Body of pancreas (tissue), 4 donors: Measurements from ENCODE around the gene KRT10. TPM values are rescaled to one million over a fixed set of nuclear protein-coding genes. Genes with fewer than 3 reads are reported as not detected.

Experiments used
- ATAC-seq: fragments of 150-250 bp; one replicate; pipeline ENCODE4 v1.9.1; 2016
- DNase-seq, 4 donors: peaks; one replicate each; pipeline ENCODE4 v3.0.0-alpha.2; 2019
- H3K27ac ChIP-seq, 4 donors: fragments of 200-600 bp; sonication (generic); 1 replicate in 3 of 4; 2 replicates in 1 of 4; pipeline versions ENCODE4 v1.5.1 to v1.6.1; 2016 to 2019; ENCODE audit warnings: mild to moderate bottlenecking in 1 of 4, mixed read lengths in 1 of 4, moderate library complexity in 1 of 4
- H3K27me3 ChIP-seq, 2 donors: fragments of 200-600 bp; sonication (generic); one replicate each; pipeline ENCODE4 v1.6.0; 2016; ENCODE audit warnings: mild to moderate bottlenecking in 1 of 2
- H3K36me3 ChIP-seq, 2 donors: fragments of 200-600 bp; sonication (generic); replicated peaks in 1 of 2; 2 replicates each; pipeline ENCODE4 v1.5.1; 2016; ENCODE audit warnings: low read depth in 2 of 2; ENCODE audit not compliant: insufficient read depth in 1 of 2
- H3K4me1 ChIP-seq: fragments of 200-600 bp; sonication (generic); one replicate; pipeline ENCODE4 v1.6.0; 2016
- H3K4me3 ChIP-seq, 2 donors: fragments of 200-600 bp; sonication (generic); 1 replicate in 1 of 2; 2 replicates in 1 of 2; pipeline ENCODE4 v1.5.1; 2016 to 2019
- H3K9me3 ChIP-seq, 3 donors: fragments of 200-600 bp; sonication (generic); 1 replicate in 2 of 3; 2 replicates in 1 of 3; pipeline ENCODE4 v1.5.1; 2016
- POLR2A ChIP-seq, 3 donors: fragments of 450-650 bp; IDR thresholded peaks; one replicate each; pipeline ENCODE4 v1.6.1; 2016; ENCODE audit warnings: antibody characterized with exemption in 3 of 3, mild to moderate bottlenecking in 2 of 3
- WGBS, 2 donors: methylation state at CpG; one replicate each; pipeline ENCODE4 v1.1.5; 2017; 5-methylcytosine and 5-hydroxymethylcytosine counted together
- intact Hi-C: fragments of 100-400 bp; cut with DNase I; formaldehyde crosslinking; loops from one replicate; pipeline ENCODE4 v1.15.1; 2023
- total RNA-seq, 2 donors: library from RNA; depleted of rRNA; stranded (reverse); fragments of >200 nt; gene quantifications; one replicate each; pipeline ENCODE4 v1.1.0, GENCODE V29; 2016
- TF ChIP-seq, protein P1 (sequence below), 7 experiments: fragments of 450-650 bp in 4 of 7; fragments of 200-600 bp in 3 of 7; sonication (generic) in 3 of 7; IDR thresholded peaks; one replicate each; pipeline ENCODE4 v1.5.1; 2016 to 2019; ENCODE audit warnings: antibody characterized with exemption in 7 of 7

The KRT10 gene
- total RNA-seq = 1 to 10 TPM; 3.3 to 8.0 TPM

DNA sequence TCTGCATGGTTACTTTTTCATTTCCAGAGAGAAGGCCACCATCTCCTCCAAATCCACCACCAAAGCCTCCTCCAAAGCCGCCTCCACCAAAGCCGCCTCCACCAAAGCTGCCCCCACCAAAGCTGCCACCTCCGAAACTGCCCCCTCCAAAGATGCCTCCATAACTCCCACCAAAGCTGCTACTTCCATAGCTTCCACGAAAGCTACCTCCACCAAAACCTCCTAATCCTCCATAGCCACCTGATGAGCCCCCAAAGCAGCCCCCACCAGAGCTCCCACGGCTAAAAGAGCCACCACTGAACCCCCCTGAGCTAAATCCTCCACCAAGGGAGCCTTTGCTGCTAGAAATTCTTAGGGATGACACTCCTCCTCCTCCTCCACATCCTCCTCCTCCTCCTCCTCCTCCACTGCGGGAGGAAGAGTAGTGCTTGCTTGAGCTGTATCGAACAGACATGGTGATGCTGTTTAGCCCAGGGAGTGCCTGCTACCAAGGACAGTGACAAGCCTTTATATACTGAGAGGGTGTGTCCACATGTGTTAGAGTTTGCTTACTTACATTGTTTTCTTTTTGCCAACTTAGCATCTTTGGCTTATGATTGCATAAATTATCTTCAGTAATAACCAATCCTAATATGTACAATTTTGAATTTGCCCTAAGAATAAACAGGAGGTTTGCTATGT lies at the start of gene KRT10:
TSS of gene KRT10 (minus strand) at position 483 of the 681 bp plus-strand sequence. CDS start at position 454, 29 bp downstream.
- DNase-seq (no peak), ATAC-seq (no peak)
- no peak within 1 kb of the TSS for H3K27ac ChIP-seq
- no peak for TF ChIP-seq POLR2A (IDR thresholded peaks at IDR 0.05)
- H3K4me3 ChIP-seq = no peak within 1 kb of the TSS
- intact Hi-C loops = no loop called here
- no peaks in the 10 kb centered on the region for H3K36me3 ChIP-seq
- no peaks in the 10 kb centered on the region for H3K9me3 ChIP-seq
- no peaks in the 10 kb centered on the region for H3K27me3 ChIP-seq
- 94 to 97% methylated on average over 7 of the region's 7 CpGs for WGBS, 2 donors
- H3K4me1 ChIP-seq = peaks cover 15% of the 10 kb centered on the region

GRCh38 chr17:40871316-40871715 lies 48.9 kb upstream of the KRT10 start:
- TF ChIP-seq, protein P1, sequence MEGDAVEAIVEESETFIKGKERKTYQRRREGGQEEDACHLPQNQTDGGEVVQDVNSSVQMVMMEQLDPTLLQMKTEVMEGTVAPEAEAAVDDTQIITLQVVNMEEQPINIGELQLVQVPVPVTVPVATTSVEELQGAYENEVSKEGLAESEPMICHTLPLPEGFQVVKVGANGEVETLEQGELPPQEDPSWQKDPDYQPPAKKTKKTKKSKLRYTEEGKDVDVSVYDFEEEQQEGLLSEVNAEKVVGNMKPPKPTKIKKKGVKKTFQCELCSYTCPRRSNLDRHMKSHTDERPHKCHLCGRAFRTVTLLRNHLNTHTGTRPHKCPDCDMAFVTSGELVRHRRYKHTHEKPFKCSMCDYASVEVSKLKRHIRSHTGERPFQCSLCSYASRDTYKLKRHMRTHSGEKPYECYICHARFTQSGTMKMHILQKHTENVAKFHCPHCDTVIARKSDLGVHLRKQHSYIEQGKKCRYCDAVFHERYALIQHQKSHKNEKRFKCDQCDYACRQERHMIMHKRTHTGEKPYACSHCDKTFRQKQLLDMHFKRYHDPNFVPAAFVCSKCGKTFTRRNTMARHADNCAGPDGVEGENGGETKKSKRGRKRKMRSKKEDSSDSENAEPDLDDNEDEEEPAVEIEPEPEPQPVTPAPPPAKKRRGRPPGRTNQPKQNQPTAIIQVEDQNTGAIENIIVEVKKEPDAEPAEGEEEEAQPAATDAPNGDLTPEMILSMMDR (IDR thresholded peaks at IDR 0.05) = no peak
- TF ChIP-seq POLR2A (IDR thresholded peaks at IDR 0.05) = no peak
- Histone ChIP-seq H3K4me3 (no peak overlapping the region), H3K27ac (no peak overlapping the region), H3K9me3 (no peaks in the 10 kb centered on the region), H3K36me3 (no peaks in the 10 kb centered on the region), H3K27me3 (no peaks in the 10 kb centered on the region), H3K4me1 (no peaks in the 10 kb centered on the region)
- no peak for ATAC-seq
- whole genome bisulfite sequencing, 2 donors = 88 to 93% methylated on average over 7 of the region's 7 CpGs
- DNase-seq = no peak
- intact Hi-C loops = no loop called here

GRCh38 chr17:40870136-40870535 lies 47.7 kb upstream of the KRT10 start:
- WGBS, 2 donors = 70 to 75% methylated on average over 4 of the region's 4 CpGs
- DNase-seq = no peak
- H3K27ac ChIP-seq = no peak overlapping the region
- no peaks in the 10 kb centered on the region for H3K4me1 ChIP-seq
- TF ChIP-seq, protein P1 (IDR thresholded peaks at IDR 0.05) = no peak
- no peak for TF ChIP-seq POLR2A (IDR thresholded peaks at IDR 0.05)
- H3K27me3 ChIP-seq = no peaks in the 10 kb centered on the region
- H3K36me3 ChIP-seq = no peaks in the 10 kb centered on the region
- intact Hi-C loops = no loop called here
- ATAC-seq = no peak
- H3K4me3 ChIP-seq = no peak overlapping the region
- no peaks in the 10 kb centered on the region for H3K9me3 ChIP-seq

GRCh38 chr17:40866838-40867237 lies 44.4 kb upstream of the KRT10 start, which contains the start of gene KRT12:
KRT12 (minus strand) TSS chr17:40867223; CDS start chr17:40867186, 37 bp downstream.
- DNase-seq = no peak
- WGBS, 2 donors = 80 to 84% methylated on average over 6 to 8 of the region's 8 CpGs

DNA sequence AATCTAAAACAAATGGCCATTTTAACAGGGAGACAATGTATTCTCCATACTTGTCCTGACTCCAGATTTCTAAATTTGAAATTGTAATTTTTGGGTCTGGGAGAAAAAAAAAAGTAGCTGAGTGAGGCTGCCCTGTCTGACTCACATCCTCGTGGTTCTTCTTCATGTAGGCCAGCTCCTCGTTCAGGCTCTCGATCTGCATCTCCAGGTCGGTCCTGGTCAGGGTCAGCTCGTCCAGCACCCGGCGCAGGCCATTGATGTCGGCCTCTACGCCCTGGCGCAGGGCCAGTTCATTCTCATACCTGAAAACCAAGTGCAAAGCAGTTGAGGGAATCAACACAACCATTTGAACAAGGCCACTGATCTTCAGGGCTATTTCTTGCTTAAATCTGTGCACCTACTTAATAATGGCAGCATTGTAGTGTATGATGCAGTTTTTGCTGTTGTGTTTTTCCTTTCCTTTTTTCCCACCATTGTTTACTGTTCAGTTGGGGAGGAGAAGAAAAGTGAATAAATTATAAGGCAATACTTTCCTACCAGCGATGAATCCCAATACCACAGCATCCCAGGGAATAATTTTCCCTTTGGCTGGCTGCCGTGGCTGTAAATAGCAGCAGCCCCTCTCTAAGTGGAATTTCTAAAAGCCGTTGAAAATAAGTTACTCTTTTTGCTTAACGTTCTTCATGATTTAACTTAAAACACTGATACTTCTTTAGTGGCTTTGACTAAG lies 42.4 kb upstream of the KRT10 start:
- Histone ChIP-seq H3K9me3 (no peaks in the 10 kb centered on the region), H3K4me3 (no peak overlapping the region), H3K27ac (no peak overlapping the region), H3K36me3 (no peaks in the 10 kb centered on the region), H3K4me1 (no peaks in the 10 kb centered on the region), H3K27me3 (no peaks in the 10 kb centered on the region)
- no peak for TF ChIP-seq POLR2A (IDR thresholded peaks at IDR 0.05)
- TF ChIP-seq, protein P1 (IDR thresholded peaks at IDR 0.05) = no peak
- WGBS, 2 donors = 67 to 70% methylated on average over 14 of the region's 14 CpGs
- DNase-seq (no peak), ATAC-seq (no peak)
- intact Hi-C loops = no loop called here

More at GRCh38 chr17:40866838-40867237, 44.4 kb upstream of the KRT10 start, which contains the start of gene KRT12:
- no peak for ATAC-seq
- H3K4me3 ChIP-seq = no peak within 1 kb of the TSS
- H3K27ac ChIP-seq = no peak within 1 kb of the TSS
- H3K9me3 ChIP-seq = no peaks in the 10 kb centered on the region
- H3K36me3 ChIP-seq = no peaks in the 10 kb centered on the region
- no peaks in the 10 kb centered on the region for H3K27me3 ChIP-seq
- H3K4me1 ChIP-seq = no peaks in the 10 kb centered on the region
- TF ChIP-seq, protein P1 (IDR thresholded peaks at IDR 0.05) = no peak
- TF ChIP-seq POLR2A (IDR thresholded peaks at IDR 0.05) = no peak
- intact Hi-C loops = no loop called here
